PC-9 (cell line): Measurements from ENCODE around the gene PHOX2B. TPM values are rescaled to one million over a fixed set of nuclear protein-coding genes. Genes with fewer than 3 reads are reported as not detected.

ENCODE experiments used
- Bru-seq: library from RNA; stranded (reverse); fragments of 400-500 nt; gene quantifications from one replicate; lab custom pipeline; 2021; lab: Mats Ljungman, UMichigan
- BruChase-seq, 2 experiments: library from RNA; stranded (reverse); fragments of 400-500 nt; gene quantifications; one replicate each; lab custom pipeline; 2021; lab: Mats Ljungman, UMichigan
- BruUV-seq: library from RNA; stranded (reverse); fragments of 400-500 nt; replicated peaks from 2 replicates; lab custom pipeline; 2021; lab: Mats Ljungman, UMichigan
- CTCF ChIA-PET: fragments of 300-600 bp; sonication (Branson Sonifier 250); formaldehyde crosslinking; loops from one replicate; lab custom pipeline; 2022; ENCODE audit warnings: antibody characterized with exemption; lab: Charles Lee
- POLR2A ChIA-PET: fragments of 300-600 bp; sonication (Branson Sonifier 250); formaldehyde crosslinking; loops from one replicate; lab custom pipeline; 2022; ENCODE audit warnings: antibody characterized with exemption; ENCODE audit not compliant: unreplicated experiment; lab: Charles Lee
- DNase-seq, 2 experiments: peaks; one replicate each; pipeline versions ENCODE4 v3.0.0 to v3.0.0-alpha.2; 2015 to 2022; ENCODE audit warnings: mixed read lengths in 1 of 2
- H2AFZ ChIP-seq: fragments of 200-600 bp; sonication (generic); 2 replicates; pipeline ENCODE4 v1.8.1; 2017; ENCODE audit warnings: antibody characterized with exemption
- H3F3A ChIP-seq: fragments of 200-600 bp; sonication (generic); 2 replicates; pipeline ENCODE4 v1.8.1; 2017; ENCODE audit warnings: antibody characterized with exemption, mild to moderate bottlenecking, low read depth; ENCODE audit not compliant: insufficient read depth
- H3K27ac ChIP-seq: fragments of 200-600 bp; sonication (generic); 2 replicates; pipeline ENCODE4 v1.6.1; 2016; ENCODE audit warnings: mixed run types
- H3K27me3 ChIP-seq: fragments of 200-600 bp; sonication (generic); 2 replicates; pipeline ENCODE4 v1.6.1; 2016; ENCODE audit warnings: low read depth, mixed run types; ENCODE audit not compliant: insufficient read depth
- H3K36me3 ChIP-seq: fragments of 200-600 bp; sonication (generic); 2 replicates; pipeline ENCODE4 v1.6.1; 2016; ENCODE audit warnings: low read depth, mixed run types
- H3K4me1 ChIP-seq: fragments of 200-600 bp; sonication (generic); replicated peaks from 2 replicates; pipeline ENCODE4 v1.6.1; 2016; ENCODE audit warnings: mixed run types; ENCODE audit not compliant: insufficient read depth
- H3K4me2 ChIP-seq: fragments of 200-600 bp; sonication (generic); 2 replicates; pipeline ENCODE4 v1.6.1; 2017; ENCODE audit warnings: mixed run types
- H3K4me3 ChIP-seq: fragments of 200-600 bp; sonication (generic); 2 replicates; pipeline ENCODE4 v1.6.1; 2016; ENCODE audit warnings: mixed run types
- H3K79me2 ChIP-seq: fragments of 200-600 bp; sonication (generic); 2 replicates; pipeline ENCODE4 v1.6.1; 2017; ENCODE audit warnings: low read depth, mixed run types
- H3K9me2 ChIP-seq: fragments of 200-600 bp; sonication (generic); 2 replicates; pipeline ENCODE4 v1.8.1; 2017; ENCODE audit warnings: mild to moderate bottlenecking; ENCODE audit not compliant: insufficient read depth
- H3K9me3 ChIP-seq: fragments of 200-600 bp; sonication (generic); 2 replicates; pipeline ENCODE4 v1.8.1; 2016; ENCODE audit warnings: low read depth; ENCODE audit not compliant: insufficient read depth
- H4K20me1 ChIP-seq: fragments of 200-600 bp; sonication (generic); 2 replicates; pipeline ENCODE4 v1.8.1; 2017; ENCODE audit not compliant: insufficient read depth
- CTCF ChIP-seq: fragments of 200-600 bp; sonication (generic); conservative IDR thresholded peaks from 2 replicates; pipeline ENCODE4 v1.6.1; 2017; ENCODE audit warnings: mixed run types, antibody characterized with exemption, mild to moderate bottlenecking, moderate library complexity
- EZH2 ChIP-seq: fragments of 200-600 bp; sonication (generic); IDR thresholded peaks from 2 replicates; pipeline ENCODE4 v1.8.0; 2017; ENCODE audit warnings: antibody characterized with exemption, low read depth
- intact Hi-C: fragments of 100-400 bp; cut with micrococcal nuclease; formaldehyde crosslinking; loops from one replicate; pipeline ENCODE4 v1.10.0; 2022; ENCODE audit not compliant: unreplicated experiment
- long read RNA-seq: library from polyadenylated mRNA; stranded (forward); transcript quantifications from one replicate; pipeline ENCODE4 v2.0.0, GENCODE V29; 2022
- total RNA-seq: library from RNA; stranded (reverse); gene quantifications from 2 replicates; pipeline ENCODE4 v1.2.3, GENCODE V29; 2021

The PHOX2B gene
- not detected in 2 replicates for total RNA-seq
- Bru-seq, nascent RNA = not detected
- not detected for BruChase-seq, experiment 1, labeled RNA remaining after a 2-hour chase
- not detected for BruChase-seq, experiment 2, labeled RNA remaining after a 6-hour chase
- long read RNA-seq = 0 reads

GRCh38 chr4:41748571-41749475 lies at the start of gene PHOX2B:
Gene PHOX2B (minus strand): TSS chr4:41748725. CDS start chr4:41748610, 115 bp downstream.
- Histone ChIP-seq H3K27ac (no peak within 1 kb of the TSS), H3K79me2 (no peaks in the 10 kb centered on the region), H3K4me2 (no peak within 1 kb of the TSS), H4K20me1 (no peaks in the 10 kb centered on the region), H3K27me3 (peaks cover 81% of the 10 kb centered on the region), H3K9me2 (no peaks in the 10 kb centered on the region), H3F3A (no peaks in the 10 kb centered on the region), H3K4me1 (no peaks in the 10 kb centered on the region), H3K9me3 (no peaks in the 10 kb centered on the region), H3K4me3 (no peak within 1 kb of the TSS), H2AFZ (no peak within 1 kb of the TSS), H3K36me3 (no peaks in the 10 kb centered on the region)
- ChIA-PET POLR2A (interaction anchor here (0.5 to 0.7 kb wide), 3 partner anchors 34 to 169 kb away, joined by 3 to 9 read pairs (median 7); no protein-coding TSS in a partner anchor), CTCF (no interaction called here)
- no peak for TF ChIP-seq EZH2
- TF ChIP-seq CTCF = no peak
- no TSS peak for BruUV-seq
- no peak for DNase-seq
- intact Hi-C loops = no loop called here

GRCh38 chr4:41797260-41797659 lies 48.7 kb upstream of the PHOX2B start:
- Histone ChIP-seq H4K20me1 (no peaks in the 10 kb centered on the region), H3K27me3 (peaks cover 68% of the 10 kb centered on the region), H3K4me2 (no peak overlapping the region), H3K36me3 (no peaks in the 10 kb centered on the region), H3K4me3 (no peak overlapping the region), H3K4me1 (no peaks in the 10 kb centered on the region), H3K27ac (no peak overlapping the region), H3K9me3 (no peaks in the 10 kb centered on the region), H2AFZ (no peak overlapping the region), H3K9me2 (no peaks in the 10 kb centered on the region), H3F3A (no peaks in the 10 kb centered on the region), H3K79me2 (no peaks in the 10 kb centered on the region)
- ChIA-PET POLR2A (no interaction called here), CTCF (no interaction called here)
- intact Hi-C loops = no loop called here
- no TSS peak for BruUV-seq
- TF ChIP-seq EZH2 (no peak), CTCF (no peak)
- no peak for DNase-seq

- intact Hi-C loops = no loop called here
These were observed 48.2 kb upstream of the PHOX2B start for GRCh38 chr4:41796545-41797210.

More at GRCh38 chr4:41796545-41797210, 48.2 kb upstream of the PHOX2B start:
- Histone ChIP-seq H2AFZ (no peak overlapping the region), H3F3A (no peaks in the 10 kb centered on the region), H3K9me2 (no peaks in the 10 kb centered on the region), H4K20me1 (no peaks in the 10 kb centered on the region), H3K4me3 (no peak overlapping the region), H3K27ac (no peak overlapping the region), H3K36me3 (no peaks in the 10 kb centered on the region), H3K4me1 (no peaks in the 10 kb centered on the region), H3K79me2 (no peaks in the 10 kb centered on the region), H3K4me2 (no peak overlapping the region), H3K27me3 (peaks cover 62% of the 10 kb centered on the region), H3K9me3 (no peaks in the 10 kb centered on the region)
- ChIA-PET POLR2A (no interaction called here), CTCF (no interaction called here)
- BruUV-seq = no TSS peak
- DNase-seq = no peak
- TF ChIP-seq CTCF = no peak
- no peak for TF ChIP-seq EZH2
